ENCODE results near the gene DDIT3.

Gene DDIT3

DNA sequence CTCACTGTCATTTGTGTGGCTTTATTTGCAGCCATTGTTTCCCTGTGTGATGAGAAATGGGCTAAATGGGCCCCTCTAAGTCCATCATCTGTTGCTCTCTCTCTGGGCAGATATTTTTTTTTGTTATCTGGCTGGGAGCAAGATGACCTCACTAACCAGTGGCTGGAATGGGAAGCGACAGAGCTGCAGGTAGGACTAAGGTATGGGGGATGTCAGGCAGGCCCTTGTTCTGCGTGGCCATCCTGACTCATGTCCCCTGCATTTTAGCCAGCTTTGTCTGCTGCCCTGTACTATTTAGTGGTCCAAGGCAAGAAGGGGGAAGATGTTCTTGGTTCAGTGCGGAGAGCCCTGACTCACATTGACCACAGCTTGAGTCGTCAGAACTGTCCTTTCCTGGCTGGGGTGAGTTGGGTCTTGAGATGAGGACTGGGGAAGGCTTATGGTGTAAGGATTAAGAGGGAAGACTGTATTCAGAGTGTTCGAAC, 31.1 kb downstream of the DDIT3 start:
- Histone ChIP-seq H3K27me3 (ENCODE audit: low read depth, low read length) (no peaks in the 10 kb centered on the region), H3K4me3 (ENCODE audit: low read depth in 1 of 2, low read length in 2 of 2) (peak overlapping the region; percentile 95 to 98), H3K4me1 (ENCODE audit: control insufficient read depth in 1 of 2, insufficient read depth in 2 of 2, low read length in 2 of 2) (peaks cover 3 to 13% of the 10 kb centered on the region in 2 donors), H3K27ac (ENCODE audit: low read length) (peak overlapping the region; percentile 72), H3K36me3 (ENCODE audit: control insufficient read depth in 1 of 2, insufficient read depth in 2 of 2, low read length in 2 of 2) (peaks cover 24 to 29% of the 10 kb centered on the region in 2 donors), H3K9me3 (ENCODE audit: control insufficient read depth in 1 of 2, low read length in 2 of 2) (no peaks in the 10 kb centered on the region)

GRCh38 chr12:57488402-57489156, 31.7 kb downstream of the DDIT3 start:
- H3K27ac ChIP-seq (ENCODE audit: low read length) = peak overlapping the region; percentile 72
- H3K36me3 ChIP-seq (ENCODE audit: control insufficient read depth in 1 of 2, insufficient read depth in 2 of 2, low read length in 2 of 2) = peaks cover 24 to 29% of the 10 kb centered on the region in 2 donors
- no peaks in the 10 kb centered on the region for H3K27me3 ChIP-seq (ENCODE audit: low read depth, low read length)
- peaks cover 3 to 13% of the 10 kb centered on the region in 2 donors for H3K4me1 ChIP-seq (ENCODE audit: control insufficient read depth in 1 of 2, insufficient read depth in 2 of 2, low read length in 2 of 2)
- H3K9me3 ChIP-seq (ENCODE audit: control insufficient read depth in 1 of 2, low read length in 2 of 2) = no peaks in the 10 kb centered on the region
- H3K4me3 ChIP-seq (ENCODE audit: low read depth in 1 of 2, low read length in 2 of 2) = peak overlapping the region; percentile 95 to 98

DNA sequence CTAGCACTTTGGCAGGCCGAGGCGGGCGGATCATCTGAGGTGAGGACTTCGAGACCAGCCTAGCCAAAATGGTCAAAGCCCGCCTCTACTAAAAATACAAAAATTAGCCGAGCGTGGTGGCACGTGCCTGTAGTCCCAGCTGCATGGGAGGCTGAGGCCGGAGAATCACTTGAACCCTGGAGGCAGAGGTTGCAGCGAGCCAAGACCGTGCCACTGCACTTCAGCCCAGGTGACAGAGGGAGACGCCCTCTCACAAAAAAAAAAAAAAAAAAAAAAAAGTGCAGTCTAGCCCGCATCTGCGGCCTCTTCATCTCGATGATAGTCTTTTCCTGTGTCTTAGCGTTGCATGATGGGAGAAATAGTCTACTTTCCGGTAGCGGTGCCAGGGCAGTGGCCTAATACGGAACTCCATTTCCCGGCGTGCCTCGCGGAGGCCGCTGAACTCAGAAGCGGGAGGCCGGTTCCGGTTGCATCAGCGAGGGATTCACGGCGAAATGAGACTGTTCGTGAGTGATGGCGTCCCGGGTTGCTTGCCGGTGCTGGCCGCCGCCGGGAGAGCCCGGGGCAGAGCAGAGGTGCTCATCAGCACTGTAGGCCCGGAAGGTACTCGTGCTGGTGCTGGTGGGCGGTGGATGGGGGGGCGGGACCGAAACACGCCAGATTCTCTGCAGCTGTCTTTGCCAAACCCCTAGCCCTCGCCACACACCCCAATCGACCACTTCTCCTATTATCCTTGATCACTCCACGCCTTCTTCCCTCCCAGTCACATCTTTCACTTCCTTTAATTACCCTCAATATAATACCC, 32.5 kb downstream of the DDIT3 start, which contains the start of gene MARS1:
TSS of gene MARS1 (plus strand) at position 472 of the 805 bp plus-strand sequence. CDS start at position 495, 23 bp downstream.
- peaks cover 3 to 13% of the 10 kb centered on the region in 2 donors for H3K4me1 ChIP-seq (ENCODE audit: control insufficient read depth in 1 of 2, insufficient read depth in 2 of 2, low read length in 2 of 2)
- peaks cover 24 to 29% of the 10 kb centered on the region in 2 donors for H3K36me3 ChIP-seq (ENCODE audit: control insufficient read depth in 1 of 2, insufficient read depth in 2 of 2, low read length in 2 of 2)
- no peaks in the 10 kb centered on the region for H3K27me3 ChIP-seq (ENCODE audit: low read depth, low read length)
- no peaks in the 10 kb centered on the region for H3K9me3 ChIP-seq (ENCODE audit: control insufficient read depth in 1 of 2, low read length in 2 of 2)
- H3K27ac ChIP-seq (ENCODE audit: low read length) = peak within 1 kb of the TSS; percentile 72
- peak within 1 kb of the TSS; percentile 95 to 98 for H3K4me3 ChIP-seq (ENCODE audit: low read depth in 1 of 2, low read length in 2 of 2)

- Histone ChIP-seq H3K4me1 (ENCODE audit: control insufficient read depth in 1 of 2, insufficient read depth in 2 of 2, low read length in 2 of 2) (peaks cover 3 to 13% of the 10 kb centered on the region in 2 donors), H3K9me3 (ENCODE audit: control insufficient read depth in 1 of 2, low read length in 2 of 2) (no peaks in the 10 kb centered on the region), H3K36me3 (ENCODE audit: control insufficient read depth in 1 of 2, insufficient read depth in 2 of 2, low read length in 2 of 2) (peaks cover 24 to 29% of the 10 kb centered on the region in 2 donors), H3K27ac (ENCODE audit: low read length) (no peak overlapping the region), H3K4me3 (ENCODE audit: low read depth in 1 of 2, low read length in 2 of 2) (peak overlapping the region; percentile 95 to 98), H3K27me3 (ENCODE audit: low read depth, low read length) (no peaks in the 10 kb centered on the region)
Measured at GRCh38 chr12:57487055-57487596, 33.2 kb downstream of the DDIT3 start.

DNA sequence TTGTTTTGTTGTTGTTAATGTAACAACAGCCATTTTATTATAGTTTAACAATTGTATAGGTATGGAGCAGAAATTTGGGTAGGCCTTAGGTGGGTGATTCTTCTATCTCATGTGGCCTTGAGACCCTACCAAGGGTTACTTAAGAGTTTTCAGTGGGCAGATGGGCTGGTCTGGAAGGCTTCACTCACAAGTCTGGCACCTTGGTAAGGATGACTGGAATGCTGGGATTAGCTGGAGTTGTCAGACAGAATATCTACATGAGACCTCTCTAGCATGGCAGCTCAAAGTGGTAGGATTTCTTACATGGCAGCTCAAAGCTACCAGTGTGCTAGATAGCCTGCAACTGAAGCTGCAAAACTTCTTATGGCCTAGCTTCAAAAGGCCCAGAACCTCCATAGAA, 34.6 kb downstream of the DDIT3 start:
- Histone ChIP-seq H3K27me3 (ENCODE audit: low read depth, low read length) (no peaks in the 10 kb centered on the region), H3K36me3 (ENCODE audit: control insufficient read depth in 1 of 2, insufficient read depth in 2 of 2, low read length in 2 of 2) (peaks cover 14 to 17% of the 10 kb centered on the region in 2 donors)

DNA sequence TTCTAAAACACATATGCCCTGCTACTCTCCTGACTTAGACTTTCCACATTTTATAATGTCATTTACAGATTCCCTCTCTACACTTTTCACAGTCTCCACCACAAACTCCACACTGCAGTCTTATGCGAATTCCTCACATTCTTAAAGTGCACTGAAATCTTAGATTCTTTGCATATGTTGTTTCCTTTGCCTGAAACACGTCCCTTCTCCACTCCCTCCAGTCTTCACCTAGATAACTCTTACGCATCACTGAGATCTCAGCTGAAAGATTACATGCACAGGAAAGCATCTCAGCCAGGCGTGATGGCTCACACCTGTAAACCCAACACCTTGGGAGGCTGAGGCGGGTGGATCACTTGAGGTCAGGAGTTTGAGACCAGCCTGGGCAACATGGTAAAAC, 36.8 kb downstream of the DDIT3 start:
- Histone ChIP-seq H3K27me3 (ENCODE audit: low read depth, low read length) (no peaks in the 10 kb centered on the region), H3K27ac (ENCODE audit: low read length) (no peak overlapping the region), H3K9me3 (ENCODE audit: control insufficient read depth in 1 of 2, low read length in 2 of 2) (no peaks in the 10 kb centered on the region), H3K4me1 (ENCODE audit: control insufficient read depth in 1 of 2, insufficient read depth in 2 of 2, low read length in 2 of 2) (peaks cover 1 to 3% of the 10 kb centered on the region in 2 donors), H3K4me3 (ENCODE audit: low read depth in 1 of 2, low read length in 2 of 2) (no peak overlapping the region), H3K36me3 (ENCODE audit: control insufficient read depth in 1 of 2, insufficient read depth in 2 of 2, low read length in 2 of 2) (no peaks in the 10 kb centered on the region)

More for the DNA sequence above, 34.6 kb downstream of the DDIT3 start:
- Histone ChIP-seq H3K4me1 (ENCODE audit: control insufficient read depth in 1 of 2, insufficient read depth in 2 of 2, low read length in 2 of 2) (peaks cover 3 to 13% of the 10 kb centered on the region in 2 donors), H3K9me3 (ENCODE audit: control insufficient read depth in 1 of 2, low read length in 2 of 2) (no peaks in the 10 kb centered on the region), H3K27ac (ENCODE audit: low read length) (no peak overlapping the region), H3K4me3 (ENCODE audit: low read depth in 1 of 2, low read length in 2 of 2) (no peak overlapping the region)

DNA sequence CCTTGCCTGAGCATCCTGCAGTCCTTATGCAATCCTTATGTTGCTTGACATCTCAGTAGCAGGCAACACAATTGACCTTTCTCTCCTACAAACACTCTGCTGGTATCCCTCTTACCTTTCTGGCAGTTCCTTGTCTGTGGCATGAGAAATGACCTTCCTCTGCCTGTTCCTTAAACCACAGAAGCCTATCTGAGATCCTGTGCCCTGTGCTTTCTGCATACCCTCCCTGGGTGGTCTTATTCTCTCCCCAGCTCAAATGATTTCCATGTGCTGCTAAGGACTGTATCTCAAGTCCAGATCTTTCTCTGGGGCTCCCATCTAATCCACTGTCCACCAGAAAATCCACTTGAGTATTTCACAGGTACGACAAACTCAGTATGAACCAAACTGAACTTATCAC, 38.6 kb downstream of the DDIT3 start:
- no peak overlapping the region for H3K4me3 ChIP-seq (ENCODE audit: low read depth in 1 of 2, low read length in 2 of 2)
- no peak overlapping the region for H3K27ac ChIP-seq (ENCODE audit: low read length)
- no peaks in the 10 kb centered on the region for H3K36me3 ChIP-seq (ENCODE audit: control insufficient read depth in 1 of 2, insufficient read depth in 2 of 2, low read length in 2 of 2)
- H3K4me1 ChIP-seq (ENCODE audit: control insufficient read depth in 1 of 2, insufficient read depth in 2 of 2, low read length in 2 of 2) = no peaks in the 10 kb centered on the region
- H3K9me3 ChIP-seq (ENCODE audit: control insufficient read depth in 1 of 2, low read length in 2 of 2) = no peaks in the 10 kb centered on the region
- no peaks in the 10 kb centered on the region for H3K27me3 ChIP-seq (ENCODE audit: low read depth, low read length)

DNA sequence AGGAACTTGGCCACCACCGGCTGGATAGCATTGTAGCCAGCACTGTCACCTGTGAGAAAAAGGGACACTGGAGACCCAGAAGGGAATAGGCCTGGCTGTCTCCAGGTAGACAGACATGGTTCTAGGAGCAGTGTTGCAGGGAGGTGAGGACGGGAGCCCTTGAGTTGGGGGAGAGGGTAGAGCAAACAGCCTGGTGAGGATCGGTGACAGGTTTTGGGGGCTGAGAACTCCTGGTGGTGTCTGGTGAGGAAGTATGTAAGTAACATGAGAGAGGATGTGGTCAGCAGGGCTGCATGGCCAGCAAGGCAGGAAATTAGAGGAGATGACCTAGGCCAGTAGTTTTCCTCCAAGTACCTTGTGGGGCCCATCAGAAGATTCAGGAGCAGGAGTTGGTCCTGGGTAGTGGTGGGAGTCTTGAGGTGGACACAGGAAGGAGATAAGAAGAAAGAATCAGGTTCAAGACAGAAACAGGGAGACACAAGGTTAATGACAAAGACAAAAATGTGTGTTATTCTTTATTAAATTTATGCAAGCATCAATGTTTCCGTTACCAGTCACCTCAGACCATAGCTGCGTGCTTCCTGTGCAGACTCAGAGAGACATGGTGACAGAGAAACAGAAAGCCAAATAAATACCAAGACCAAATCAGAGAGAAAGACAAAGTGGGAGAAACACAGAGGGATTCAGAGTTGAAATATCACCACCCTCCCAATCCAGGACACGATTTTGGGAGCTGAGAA, 40.8 kb downstream of the DDIT3 start, which contains the start of gene ARHGAP9:
TSS of gene ARHGAP9 (minus strand) at position 491 of the 740 bp plus-strand sequence. CDS start at position 31, 460 bp downstream.
- H3K4me3 ChIP-seq (ENCODE audit: low read depth in 1 of 2, low read length in 2 of 2) = peak within 1 kb of the TSS in 1 of 2 donors; percentile 16
- no peaks in the 10 kb centered on the region for H3K9me3 ChIP-seq (ENCODE audit: control insufficient read depth in 1 of 2, low read length in 2 of 2)
- peaks cover 4% of the 10 kb centered on the region for H3K27me3 ChIP-seq (ENCODE audit: low read depth, low read length)
- H3K4me1 ChIP-seq (ENCODE audit: control insufficient read depth in 1 of 2, insufficient read depth in 2 of 2, low read length in 2 of 2) = peaks cover 0 to 14% of the 10 kb centered on the region in 2 donors
- peak within 1 kb of the TSS; percentile 81 for H3K27ac ChIP-seq (ENCODE audit: low read length)
- no peaks in the 10 kb centered on the region for H3K36me3 ChIP-seq (ENCODE audit: control insufficient read depth in 1 of 2, insufficient read depth in 2 of 2, low read length in 2 of 2)

DNA sequence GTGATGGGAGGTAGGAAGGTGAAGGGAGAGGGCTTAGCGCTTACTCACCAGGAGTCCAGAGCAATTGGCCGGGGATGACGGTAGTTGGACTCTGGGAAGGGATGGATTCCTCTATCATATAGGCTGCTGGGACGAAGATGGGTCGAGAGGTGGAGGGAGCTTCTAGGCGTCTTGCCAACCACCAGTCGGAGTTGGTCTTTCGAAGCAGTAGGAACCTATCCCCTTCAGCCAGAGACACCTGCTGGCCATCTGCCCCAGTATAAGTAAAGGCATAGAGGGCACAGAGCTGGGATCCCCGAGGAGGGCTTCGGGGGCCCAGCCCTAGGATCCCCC, 41.3 kb downstream of the DDIT3 start:
- Histone ChIP-seq H3K4me3 (ENCODE audit: low read depth in 1 of 2, low read length in 2 of 2) (peak overlapping the region in 1 of 2 donors; percentile 16), H3K27me3 (ENCODE audit: low read depth, low read length) (peaks cover 4% of the 10 kb centered on the region), H3K4me1 (ENCODE audit: control insufficient read depth in 1 of 2, insufficient read depth in 2 of 2, low read length in 2 of 2) (peaks cover 0 to 14% of the 10 kb centered on the region in 2 donors), H3K27ac (ENCODE audit: low read length) (peak overlapping the region; percentile 81), H3K9me3 (ENCODE audit: control insufficient read depth in 1 of 2, low read length in 2 of 2) (no peaks in the 10 kb centered on the region), H3K36me3 (ENCODE audit: control insufficient read depth in 1 of 2, insufficient read depth in 2 of 2, low read length in 2 of 2) (no peaks in the 10 kb centered on the region)

GRCh38 chr12:57477710-57478681, 42.3 kb downstream of the DDIT3 start:
- Histone ChIP-seq H3K9me3 (ENCODE audit: control insufficient read depth in 1 of 2, low read length in 2 of 2) (no peaks in the 10 kb centered on the region), H3K4me3 (ENCODE audit: low read depth in 1 of 2, low read length in 2 of 2) (peak overlapping the region; percentile 5 to 65), H3K36me3 (ENCODE audit: control insufficient read depth in 1 of 2, insufficient read depth in 2 of 2, low read length in 2 of 2) (no peaks in the 10 kb centered on the region), H3K4me1 (ENCODE audit: control insufficient read depth in 1 of 2, insufficient read depth in 2 of 2, low read length in 2 of 2) (peaks cover 0 to 14% of the 10 kb centered on the region in 2 donors), H3K27me3 (ENCODE audit: low read depth, low read length) (peaks cover 4% of the 10 kb centered on the region), H3K27ac (ENCODE audit: low read length) (peak overlapping the region; percentile 81)
